ENCODE data around the gene SLC35F4.

SLC35F4 gene

DNA sequence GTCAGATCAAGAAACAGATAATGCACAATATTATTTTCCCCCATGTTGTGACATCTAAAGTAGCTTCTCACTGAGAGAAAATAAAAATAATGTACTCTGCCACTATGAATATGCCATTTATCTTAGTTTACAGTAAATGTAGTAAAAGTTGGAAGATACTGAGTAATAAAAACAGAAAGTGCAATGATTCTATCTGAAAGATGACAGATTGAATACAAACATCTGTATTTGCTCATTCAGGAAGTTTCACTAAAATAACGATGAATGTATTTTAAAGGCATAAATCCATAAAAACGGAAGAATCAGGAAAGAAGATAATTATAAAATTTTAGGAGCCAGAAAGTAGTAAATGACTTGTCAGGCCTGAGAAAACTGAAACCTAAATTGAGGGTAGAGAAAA lies 18.2 kb downstream of the SLC35F4 start:
- DNase-seq: no peak

DNA sequence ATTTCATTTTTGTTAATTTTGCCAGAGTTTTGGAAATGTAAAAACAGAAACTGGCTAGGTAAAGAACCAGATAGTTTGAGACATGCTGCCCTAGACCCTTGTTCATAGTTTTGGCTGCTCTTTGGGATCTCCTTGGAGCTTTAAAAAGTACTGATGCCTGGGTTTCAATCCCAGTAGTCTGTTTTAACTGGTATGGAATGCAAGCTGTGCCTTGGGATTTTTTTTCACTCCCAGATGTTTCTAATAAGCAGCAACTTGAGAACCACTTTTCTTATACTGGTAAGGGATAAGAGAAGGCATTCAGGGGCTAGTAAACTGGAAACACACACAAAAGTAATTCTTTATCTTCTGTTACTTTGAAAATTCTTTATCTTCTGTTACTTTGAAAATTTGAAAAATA lies 18.8 kb downstream of the SLC35F4 start:
- DNase-seq: no peak

DNA sequence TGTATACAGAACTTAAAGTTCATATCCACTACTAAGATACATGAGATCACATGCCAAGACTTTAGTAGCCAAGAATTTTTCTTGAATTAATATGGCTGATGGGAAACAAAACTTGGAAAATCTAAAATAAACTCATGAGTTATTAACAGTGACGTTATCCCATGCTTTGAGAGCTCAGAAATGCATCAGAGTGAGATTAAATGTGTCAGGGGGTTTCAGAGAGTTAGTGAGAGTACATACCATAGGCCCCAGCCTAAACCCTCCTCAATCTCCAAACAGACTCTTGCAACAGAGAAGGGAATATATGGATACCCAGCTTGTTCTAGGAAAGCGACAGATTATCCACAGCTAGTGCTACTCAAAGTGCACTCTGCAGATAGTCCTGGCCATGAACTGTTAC lies 19.3 kb downstream of the SLC35F4 start:
- no peak for DNase-seq

- DNase-seq: no peak
These were observed 19.9 kb downstream of the SLC35F4 start for GRCh38 chr14:57845802-57846531.

GRCh38 chr14:57845316-57845715 lies 20.6 kb downstream of the SLC35F4 start:
- no peak for DNase-seq

GRCh38 chr14:57837267-57837666 lies 28.6 kb downstream of the SLC35F4 start:
- no peak for DNase-seq

- no peak for DNase-seq
These were observed 30.1 kb downstream of the SLC35F4 start for GRCh38 chr14:57835766-57836165.

- DNase-seq: no peak
These were observed 30.9 kb downstream of the SLC35F4 start for GRCh38 chr14:57834961-57835360.

- no peak for DNase-seq
These were observed 31.8 kb downstream of the SLC35F4 start for GRCh38 chr14:57834001-57834598.

- DNase-seq: no peak
These were observed 32.6 kb downstream of the SLC35F4 start for GRCh38 chr14:57833323-57833722.

DNA sequence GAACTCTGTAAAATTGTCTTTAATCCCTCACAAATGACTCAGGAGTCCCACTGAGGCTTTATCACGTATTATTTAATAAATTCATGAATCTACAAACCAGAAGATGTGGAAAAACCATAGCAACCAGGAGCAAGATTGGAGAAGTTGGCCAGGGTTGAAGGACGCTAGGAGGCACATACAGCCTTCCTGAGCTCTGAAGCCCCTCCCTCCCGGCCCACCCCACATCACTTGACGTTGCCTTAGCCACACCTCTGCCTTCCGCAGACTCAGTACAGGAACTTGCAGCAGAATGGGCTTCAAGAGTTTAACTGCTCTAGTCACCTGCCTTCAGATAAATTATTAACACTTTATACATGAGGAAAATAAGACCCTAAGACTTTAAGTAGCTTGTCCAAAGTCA lies 33.9 kb downstream of the SLC35F4 start:
- no peak for DNase-seq

DNA sequence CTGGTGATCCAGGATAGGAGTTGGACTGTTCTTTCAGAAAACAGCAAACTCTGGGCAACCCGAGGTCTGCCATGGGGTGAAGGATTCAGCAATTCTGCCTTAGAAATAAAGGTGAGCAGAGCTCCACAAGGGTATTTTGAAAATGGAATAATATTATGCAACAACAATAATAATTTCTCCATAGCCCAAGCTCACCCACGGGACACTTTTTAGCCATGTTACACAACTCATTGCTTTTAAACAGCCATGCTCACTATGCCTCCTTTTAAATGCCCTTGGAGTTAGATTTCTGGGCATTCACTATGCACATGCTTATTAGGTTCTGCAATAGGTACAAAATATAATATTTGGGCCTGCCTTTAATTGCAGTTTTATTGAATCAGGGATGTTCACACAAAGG lies 37.2 kb downstream of the SLC35F4 start:
- no peak for DNase-seq

- DNase-seq: no peak
These were observed 42.8 kb downstream of the SLC35F4 start for GRCh38 chr14:57823015-57823660.

GRCh38 chr14:57822081-57822480 lies 43.8 kb downstream of the SLC35F4 start:
- DNase-seq: no peak

DNA sequence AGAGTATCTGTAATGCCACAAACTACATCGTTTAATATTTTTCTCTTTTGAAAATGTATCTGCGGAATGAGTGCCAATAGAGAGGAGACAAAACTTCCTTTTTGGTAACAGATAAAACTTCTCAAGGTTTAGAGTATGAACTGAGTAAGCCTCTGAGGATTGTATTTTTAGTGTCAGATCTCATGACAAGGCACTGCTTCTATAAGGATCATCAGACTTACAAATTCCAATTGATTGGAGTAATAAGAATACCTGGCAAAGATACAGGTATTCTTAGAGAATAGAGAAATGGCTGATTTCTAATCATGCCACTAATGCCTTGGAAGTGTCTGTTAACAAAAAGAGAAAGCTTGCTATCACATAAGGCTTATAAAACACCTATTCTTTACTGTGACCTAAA lies 45.3 kb downstream of the SLC35F4 start:
- no peak for DNase-seq

DNA sequence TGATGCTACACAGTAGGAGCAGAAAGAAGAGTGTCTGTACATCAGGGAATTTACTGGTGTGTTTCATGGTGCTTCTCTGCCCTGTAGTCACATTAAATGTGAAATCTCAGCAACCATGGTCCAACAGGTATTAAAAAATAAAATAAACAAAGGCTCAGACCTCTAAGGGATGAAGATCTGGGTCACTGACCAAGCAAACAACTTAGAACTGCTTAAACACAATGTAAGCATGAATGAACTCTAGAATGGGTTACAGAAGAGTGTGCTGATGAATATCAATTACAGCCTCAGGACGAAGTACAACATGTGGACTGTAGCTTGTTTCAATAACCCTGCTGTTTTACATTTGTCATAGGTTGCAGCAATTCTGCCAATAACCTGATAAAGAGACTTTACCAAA lies 47.4 kb downstream of the SLC35F4 start:
- DNase-seq: no peak

- no peak for DNase-seq
These were observed 49.2 kb downstream of the SLC35F4 start for GRCh38 chr14:57816568-57817284.

- DNase-seq: no peak
These were observed 51.2 kb downstream of the SLC35F4 start for GRCh38 chr14:57814726-57815125.

- DNase-seq: no peak
These were observed 53.2 kb downstream of the SLC35F4 start for GRCh38 chr14:57812741-57813140.

DNA sequence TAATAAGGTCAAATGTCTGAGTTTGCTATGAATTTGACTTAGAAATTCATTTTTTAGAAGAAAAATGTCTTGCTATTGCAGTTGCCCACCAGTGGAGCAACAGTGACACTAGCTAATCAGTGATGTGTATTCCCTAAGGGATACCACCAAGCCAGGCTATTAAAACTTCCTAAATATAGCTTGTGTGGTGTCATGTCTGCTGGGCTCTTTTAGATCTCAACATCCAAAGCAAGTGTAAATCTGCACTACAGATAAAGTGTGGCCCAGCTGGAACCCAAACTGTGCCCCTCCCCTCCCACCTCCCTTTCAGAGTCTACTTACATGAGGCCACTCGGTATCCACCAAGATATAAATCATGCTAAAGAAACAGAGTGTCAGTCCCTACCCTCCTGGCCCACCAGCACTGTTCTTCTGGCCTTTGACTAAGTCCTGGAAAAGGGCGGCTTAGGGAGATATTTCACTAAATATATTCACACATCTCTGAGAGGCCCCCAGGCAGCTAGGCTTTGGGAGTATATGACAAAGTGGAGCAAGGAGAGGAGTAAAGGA lies 53.8 kb downstream of the SLC35F4 start:
- no peak for DNase-seq

GRCh38 chr14:57809808-57810207 lies 56.1 kb downstream of the SLC35F4 start:
- no peak for DNase-seq

DNA sequence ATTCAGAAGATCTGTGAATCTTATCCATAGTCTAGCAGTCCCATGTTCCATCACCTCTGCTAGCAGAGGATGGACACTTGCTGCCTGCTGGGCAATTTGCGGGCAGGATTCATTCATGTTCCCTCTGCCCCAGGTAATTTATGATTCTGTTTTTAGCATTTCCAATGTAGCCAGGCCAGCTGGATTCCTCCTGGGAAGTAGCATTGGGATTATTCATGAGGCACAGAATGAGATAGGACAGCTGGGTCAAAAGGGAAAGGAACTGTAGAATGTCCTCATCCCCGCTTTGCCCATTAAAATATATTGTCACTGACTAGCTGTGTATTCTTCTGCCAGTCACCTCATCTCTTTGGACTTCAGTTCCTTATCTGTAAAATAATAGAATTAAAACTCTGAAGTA lies 68.7 kb downstream of the SLC35F4 start:
- no peak for DNase-seq

GRCh38 chr14:57796556-57796955 lies 69.3 kb downstream of the SLC35F4 start:
- DNase-seq: no peak

Data from activated naive CD4-positive, alpha-beta T cell treated with Interleukin-2 at 50 U/mL for 16 hours (primary cell).